SK-MEL-5 (cell line): ENCODE results near the gene DRC3. TPM values are rescaled to one million over a fixed set of nuclear protein-coding genes. Genes with fewer than 3 reads are reported as not detected.
"Not testable (repeated sequence)": the region's sequence is repeated elsewhere in the genome, so short reads cannot be mapped to it uniquely, and the experiment has no call there.

Experiments used
- DNase-seq: peaks from one replicate; pipeline ENCODE4 v3.0.0-alpha.2; 2016; ENCODE audit warnings: low read depth, low spot score
- in situ Hi-C: cut with HindIII; loops from 2 replicates; pipeline ENCODE4 v1.10.0; 2016; ENCODE audit warnings: low sequenced_read_pairs, high pct_unique_total_duplicates, low pct_unique_long_range_greater_than_20kb
- total RNA-seq: library from RNA; depleted of rRNA; stranded (reverse); fragments of >200 nt; shearing (Covaris generic); gene quantifications from 2 replicates; pipeline ENCODE4 v1.2.3, GENCODE V29; 2014

DRC3 gene
- total RNA-seq, 1 experiment from 2014 or later, result 1.1 TPM

DNA sequence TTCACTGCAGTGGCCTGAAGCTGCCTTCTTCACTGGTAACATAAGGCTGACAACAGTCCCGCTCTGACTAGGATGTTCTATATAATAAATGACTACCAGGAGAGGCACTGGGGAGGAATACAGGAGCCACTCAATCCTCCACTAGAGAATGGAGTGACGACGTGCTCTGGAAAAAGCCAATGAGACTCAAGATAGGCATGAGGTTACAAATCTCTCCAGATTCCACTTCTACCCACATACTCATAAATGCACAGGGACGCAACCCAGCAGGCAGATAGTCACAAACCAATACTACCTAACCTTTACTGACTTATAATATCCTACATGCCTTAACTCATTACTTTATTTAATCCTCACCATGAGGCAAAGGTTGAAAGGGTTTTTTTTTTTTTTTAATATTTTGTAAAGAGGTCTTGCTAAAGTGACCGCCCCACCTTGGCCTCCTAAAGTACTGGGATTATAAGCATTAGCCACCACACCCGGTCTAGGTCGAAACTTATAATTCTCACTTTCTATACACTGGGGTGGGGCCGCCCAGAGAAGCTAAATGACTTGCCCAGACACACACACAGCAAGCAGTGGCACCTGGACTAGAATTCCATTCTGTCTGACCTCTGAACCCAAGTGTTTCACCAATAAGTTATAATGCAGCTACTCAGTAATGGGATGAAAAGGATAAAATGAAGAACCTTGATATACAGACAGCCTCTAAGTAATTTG is 34.1 kb upstream of the DRC3 start:
- in situ Hi-C loops, result no loop called here
- no peak for DNase-seq

DNA sequence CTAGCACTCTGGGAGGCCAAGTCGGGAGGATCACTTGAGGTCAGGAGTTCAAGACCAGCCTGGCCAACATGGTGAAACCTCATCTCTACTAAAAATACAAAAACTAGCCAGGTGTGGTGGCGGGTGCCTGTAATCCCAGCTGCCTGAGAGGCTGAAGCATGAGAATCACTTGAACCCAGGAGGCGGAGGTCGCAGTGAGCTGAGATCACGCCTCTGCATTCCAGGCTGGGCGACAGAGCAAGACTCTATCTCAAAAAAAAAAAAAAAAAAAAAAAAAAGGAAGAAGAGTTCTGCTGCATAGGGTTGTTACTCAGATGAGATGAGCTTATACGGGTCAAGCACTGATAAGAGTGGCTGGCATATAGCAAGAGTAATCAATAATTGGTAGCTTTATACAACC is 32.7 kb upstream of the DRC3 start:
- DNase-seq, in situ Hi-C loops: not testable (repeated sequence)

DNA sequence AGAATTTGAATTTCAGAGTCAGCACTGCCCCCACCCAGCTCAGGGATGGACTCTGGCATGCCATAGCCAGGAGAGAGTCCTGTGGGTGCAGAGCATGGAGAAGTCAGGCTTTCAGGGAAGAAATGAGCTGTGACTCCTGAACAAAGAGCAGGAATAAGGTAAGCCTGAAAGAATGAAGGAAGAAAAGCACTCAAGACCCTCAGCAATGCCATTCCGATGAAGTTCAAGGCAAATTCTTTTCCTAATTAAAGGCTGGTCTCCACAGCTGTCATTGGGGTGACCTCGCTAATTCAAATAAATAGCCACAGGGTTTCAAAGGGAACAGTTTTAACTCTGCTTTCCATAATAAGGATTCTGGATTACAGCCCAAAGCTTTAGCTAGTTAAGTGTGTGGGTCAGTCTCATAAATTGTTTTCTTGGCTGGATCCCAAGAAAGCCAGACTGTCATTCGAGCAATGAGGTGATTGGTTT is 32.2 kb upstream of the DRC3 start:
- DNase-seq, result no peak
- in situ Hi-C loops, result no loop called here

DNA sequence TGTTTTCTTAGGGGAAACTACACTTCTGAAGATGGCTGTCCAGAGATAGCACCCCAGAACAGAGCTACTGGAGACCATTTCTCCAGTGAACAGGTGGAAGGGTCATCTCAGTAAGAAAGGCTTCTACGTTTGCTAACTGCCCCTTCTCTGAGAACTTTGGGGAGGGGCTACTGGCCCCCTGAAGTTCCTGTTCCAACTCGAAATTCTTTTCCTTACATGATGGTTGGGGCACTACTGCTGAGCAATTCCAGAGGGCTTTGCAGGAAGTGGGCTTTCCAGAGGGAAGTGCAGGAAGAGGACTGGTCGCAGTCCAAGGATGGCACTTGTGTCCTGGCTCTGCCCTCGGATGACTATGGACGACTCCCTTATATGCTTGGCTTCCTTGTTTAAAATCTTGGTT is 31.6 kb upstream of the DRC3 start:
- in situ Hi-C loops, result no loop called here
- no peak for DNase-seq

DNA sequence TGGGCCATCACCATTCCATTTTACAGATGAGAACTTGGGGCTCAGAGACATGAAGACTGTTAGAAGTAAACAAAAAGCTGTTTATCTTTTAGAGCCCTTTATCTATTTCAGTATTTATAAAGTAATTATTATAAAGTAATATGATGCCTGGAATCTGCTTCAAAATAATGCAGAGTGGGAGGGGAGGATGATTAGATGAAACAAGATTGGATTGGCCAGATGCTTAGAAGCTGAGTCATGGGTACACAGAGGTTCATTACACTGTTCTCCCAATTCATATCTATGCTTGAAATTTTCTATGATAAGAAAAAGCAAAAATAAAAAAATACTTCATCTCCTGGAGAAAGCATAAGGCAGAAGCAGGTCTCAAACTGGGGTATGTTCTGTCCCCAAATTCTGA is 29.8 kb upstream of the DRC3 start:
- no peak for DNase-seq
- in situ Hi-C loops, result no loop called here

DNA sequence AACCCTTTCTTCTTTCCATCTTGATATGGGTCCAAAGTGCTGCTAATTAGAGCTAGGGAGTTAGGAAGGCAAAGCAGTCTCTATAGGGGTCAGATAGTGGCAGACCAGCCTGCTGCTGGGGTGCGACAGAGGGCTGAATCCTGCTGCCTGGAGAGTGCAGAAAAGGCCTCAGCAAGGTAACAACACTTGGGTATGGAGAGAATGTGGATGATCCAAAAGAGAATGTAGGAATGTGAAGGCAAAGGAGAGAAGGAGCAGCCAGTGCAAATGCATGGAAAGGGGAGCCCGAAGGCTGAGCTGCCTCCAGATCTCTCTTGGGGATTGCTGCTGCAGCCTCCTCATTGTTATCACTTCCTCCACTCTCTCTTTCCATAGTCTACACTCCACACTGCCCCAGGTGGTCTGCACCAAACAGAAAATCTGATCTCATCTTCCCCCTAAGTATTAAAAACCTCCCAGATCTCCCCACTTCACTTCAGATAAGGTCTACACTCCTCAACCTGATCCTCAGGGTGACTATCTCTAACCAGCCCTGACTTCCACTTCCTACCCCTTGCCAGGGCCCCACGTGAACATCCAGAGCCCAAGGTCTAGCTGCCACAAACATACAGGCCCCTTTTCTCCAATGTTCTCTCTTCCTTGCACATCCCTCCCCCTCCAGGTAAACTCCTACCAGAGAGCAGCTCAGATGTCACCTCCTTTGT is 29.2 kb upstream of the DRC3 start:
- in situ Hi-C loops, result no loop called here
- DNase-seq, result no peak

DNA sequence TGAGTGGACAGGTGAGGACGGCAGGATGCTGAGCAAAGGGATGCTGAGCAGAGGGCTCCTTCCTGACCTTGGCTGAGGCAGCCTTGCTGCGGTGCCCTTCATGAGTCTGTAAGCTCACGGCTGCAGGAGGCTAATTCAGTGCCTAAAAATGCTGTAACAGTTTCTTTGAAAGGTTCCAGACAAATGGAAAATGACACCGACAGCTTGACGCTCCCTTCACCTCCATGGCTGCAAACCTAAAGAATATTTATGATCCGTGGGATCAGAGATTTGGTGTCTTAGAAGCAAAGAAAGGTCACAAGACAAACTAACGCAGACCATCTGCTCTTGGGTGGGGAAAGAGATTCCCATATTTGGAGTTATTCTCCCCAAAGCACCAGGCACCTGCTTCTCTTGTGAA is 28.4 kb upstream of the DRC3 start:
- in situ Hi-C loops, result no loop called here
- DNase-seq, result no peak

DNA sequence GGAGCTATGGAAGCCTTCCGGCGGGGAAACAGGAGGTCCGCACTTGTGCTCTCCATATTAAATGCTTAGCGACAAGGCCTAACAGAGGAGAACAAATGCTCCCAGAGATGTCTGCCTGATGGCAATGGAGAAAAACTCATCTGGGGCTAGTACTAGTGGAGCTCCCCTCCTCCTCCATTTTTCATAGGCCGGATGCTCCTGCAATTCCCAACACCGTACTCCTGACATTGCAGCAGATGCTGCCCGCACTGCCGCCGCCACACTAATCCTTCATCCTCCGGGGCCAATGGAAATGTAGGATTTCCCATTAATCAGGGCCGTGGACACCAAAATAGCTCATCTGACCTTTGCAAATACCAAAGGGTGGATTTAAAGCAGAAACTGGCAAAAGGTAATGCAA is 27.9 kb upstream of the DRC3 start:
- in situ Hi-C loops, result no loop called here
- DNase-seq, result no peak

DNA sequence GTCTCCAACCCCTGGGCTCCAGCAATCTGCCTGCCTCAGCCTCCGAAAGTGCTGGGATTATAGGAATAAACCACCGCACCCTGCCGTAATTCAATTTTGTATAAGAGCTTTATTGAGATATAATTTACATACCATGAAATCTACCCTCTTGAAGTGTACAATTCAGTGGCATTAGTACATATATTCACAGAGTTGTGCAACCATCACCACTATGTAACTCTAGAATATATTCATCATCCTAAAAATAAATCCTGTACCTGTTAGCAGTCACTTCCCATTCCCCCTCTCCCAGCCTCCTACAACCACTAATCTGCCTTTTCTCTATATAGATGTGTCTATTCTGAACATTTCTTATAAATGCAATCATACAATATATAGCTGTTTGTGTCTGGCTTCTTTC is 26.6 kb upstream of the DRC3 start:
- in situ Hi-C loops, result no loop called here
- no peak for DNase-seq

DNA sequence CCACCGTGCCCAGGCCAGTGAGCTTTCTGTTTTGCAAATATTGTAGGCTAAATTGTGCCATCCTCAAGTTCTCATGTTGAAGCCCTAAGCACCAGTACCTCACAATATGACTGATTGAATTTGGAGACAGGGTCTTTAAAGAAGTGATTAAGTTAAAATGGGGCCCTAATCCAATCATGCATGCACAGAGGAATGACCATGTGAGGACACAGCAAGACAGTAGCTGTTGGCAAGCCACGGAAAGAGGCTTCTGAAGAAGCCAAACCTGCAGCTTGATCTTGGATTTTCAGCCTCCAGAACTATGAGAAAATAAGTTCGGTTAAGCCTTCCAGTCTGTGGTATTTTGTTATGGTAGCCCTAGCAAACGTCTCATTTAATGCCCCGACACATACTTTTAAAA is 25.4 kb upstream of the DRC3 start:
- no peak for DNase-seq
- in situ Hi-C loops, result no loop called here

DNA sequence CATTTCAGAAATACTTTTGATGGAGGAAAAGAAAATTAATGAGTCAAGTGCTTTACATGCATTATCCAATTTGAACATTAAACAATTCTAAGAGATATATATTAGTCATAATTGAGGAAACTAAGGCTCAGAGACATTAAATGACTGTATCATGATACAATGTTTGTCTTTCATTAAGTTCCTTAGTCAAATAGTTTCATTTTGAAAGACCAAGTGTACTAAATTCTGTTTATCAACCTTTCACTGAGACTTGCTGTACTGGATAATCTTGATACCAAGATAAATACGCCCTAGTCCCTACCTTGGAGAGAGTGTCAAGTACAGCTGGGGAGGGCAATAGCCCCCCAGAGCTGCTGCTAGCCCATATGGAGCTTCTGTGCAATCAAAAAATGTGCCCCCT is 24.7 kb upstream of the DRC3 start:
- DNase-seq, result no peak
- in situ Hi-C loops, result no loop called here

DNA sequence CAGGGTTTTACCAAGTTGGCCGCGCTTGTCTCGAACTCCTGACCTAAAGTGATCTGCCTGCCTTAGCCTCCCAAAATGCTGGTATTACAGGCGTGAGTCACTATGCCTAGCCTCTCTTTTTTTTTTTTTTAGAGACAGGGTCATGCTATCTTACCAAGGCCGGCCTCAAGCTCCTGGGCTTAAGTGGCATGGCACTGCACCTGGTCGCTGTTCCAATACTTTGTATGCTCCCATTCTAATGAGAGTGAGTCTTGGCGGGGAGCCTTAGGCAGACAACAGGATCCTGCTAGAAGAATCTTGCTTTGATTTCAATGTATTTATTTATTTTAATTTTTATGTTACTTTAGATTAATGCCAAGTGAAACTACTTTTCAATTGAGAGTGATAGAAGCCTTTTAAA is 22.3 kb upstream of the DRC3 start:
- in situ Hi-C loops, result no loop called here
- no peak for DNase-seq

DNA sequence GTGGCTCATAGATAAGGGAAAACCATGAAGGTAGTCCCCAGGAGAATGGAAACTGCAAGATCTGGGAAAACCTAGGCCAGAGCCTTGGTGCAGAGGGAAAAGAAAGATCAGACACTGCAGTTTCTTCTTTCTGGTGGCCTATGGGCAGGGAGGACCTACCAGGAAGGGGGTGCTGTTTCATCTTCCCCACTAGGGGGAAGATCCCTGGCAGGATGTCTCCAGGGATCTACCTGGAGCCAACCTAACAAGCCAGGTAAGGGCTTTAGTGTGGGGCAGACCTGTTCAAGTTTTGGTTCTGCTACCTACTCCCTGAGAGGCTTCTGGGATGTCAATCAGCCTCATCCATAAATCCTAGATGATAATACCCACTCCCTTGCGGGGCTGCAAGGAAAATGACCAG is 21.9 kb upstream of the DRC3 start:
- in situ Hi-C loops, result no loop called here
- no peak for DNase-seq

DNA sequence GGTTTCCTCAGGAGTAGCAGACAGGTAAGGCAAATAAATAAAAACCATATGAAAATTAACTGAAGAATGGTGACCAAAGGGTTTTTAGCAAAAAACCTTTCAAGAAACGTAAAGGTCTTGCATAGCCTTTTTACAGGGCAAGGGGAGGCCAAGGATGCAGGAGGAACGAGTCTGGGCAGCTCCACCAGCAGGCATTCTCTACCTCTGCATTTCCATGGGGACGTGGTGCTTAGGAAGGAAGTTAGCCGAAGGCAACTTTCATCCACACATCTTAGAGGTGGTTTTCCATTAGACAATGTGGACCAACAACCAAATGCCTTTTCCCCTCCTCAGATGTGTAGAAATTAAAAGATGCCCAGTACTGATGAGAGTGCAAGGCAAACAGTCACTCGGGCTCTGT is 21.1 kb upstream of the DRC3 start:
- no peak for DNase-seq
- in situ Hi-C loops, result no loop called here

DNA sequence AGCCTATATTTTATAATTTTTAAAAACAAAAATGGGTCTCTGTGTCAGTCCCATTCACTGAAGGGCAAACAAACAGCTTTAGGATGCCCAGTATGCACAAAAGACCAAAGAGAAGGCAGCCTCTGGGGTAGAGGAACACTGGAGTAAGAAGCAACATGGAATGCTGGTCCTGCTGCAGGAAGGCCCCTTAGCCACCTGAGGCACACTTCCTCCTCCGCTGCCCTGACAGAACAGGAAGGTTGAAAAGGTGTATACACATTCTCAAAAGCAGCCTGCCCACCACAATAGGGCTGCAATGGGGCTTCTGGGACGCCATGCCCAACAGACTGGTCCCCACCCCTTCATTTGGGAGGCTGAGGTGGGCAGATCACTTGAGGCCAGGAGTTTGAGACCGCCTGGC is 20.0 kb upstream of the DRC3 start:
- no peak for DNase-seq
- in situ Hi-C loops, result no loop called here

DNA sequence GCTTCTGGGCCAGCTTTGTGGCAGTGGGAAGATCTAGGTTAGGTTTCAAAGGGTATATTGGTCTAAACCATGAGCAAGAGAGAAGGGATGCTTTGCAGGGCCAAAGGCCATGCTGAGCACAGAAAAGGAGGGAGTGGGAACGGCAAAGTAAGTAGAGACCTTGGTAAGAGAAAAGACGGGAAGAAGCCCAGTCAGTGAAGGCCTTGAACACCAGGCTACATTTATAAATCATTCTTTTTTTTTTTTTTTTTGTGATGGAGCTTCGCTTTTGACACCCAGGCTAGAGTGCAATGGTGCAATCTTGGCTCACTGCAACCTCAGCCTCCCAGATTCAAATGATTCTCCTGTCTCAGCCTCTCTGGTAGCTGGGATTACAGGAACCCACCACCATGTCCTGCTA is 18.6 kb upstream of the DRC3 start:
- no peak for DNase-seq

DNA sequence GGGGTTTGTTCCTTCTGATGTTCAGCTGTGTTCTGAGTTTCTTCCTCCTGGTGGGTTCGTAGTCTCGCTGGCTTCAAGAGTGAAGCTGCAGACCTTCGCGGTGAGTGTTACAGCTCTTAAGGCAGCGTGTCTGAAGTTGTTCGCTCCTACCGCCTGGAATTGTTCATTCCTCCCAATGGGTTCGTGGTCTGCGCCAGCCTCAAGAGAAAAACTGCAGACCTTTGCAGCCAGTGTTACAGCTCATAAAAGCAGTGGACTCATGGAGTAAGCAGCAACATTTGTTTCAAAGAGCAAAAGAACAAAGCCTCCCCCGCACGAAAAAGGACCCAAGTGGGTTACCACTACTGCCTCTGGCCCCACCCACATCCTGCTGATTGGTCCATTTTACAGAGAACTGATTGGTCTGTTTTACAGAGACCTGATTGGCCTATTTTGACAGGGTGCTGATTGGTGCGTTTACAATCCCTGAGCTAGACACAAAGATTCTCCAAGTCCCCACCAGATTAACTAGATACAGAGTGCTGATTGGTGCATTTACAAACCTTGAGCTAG is 16.8 kb upstream of the DRC3 start:
- DNase-seq, in situ Hi-C loops: not testable (repeated sequence)

More for the DNA sequence above, 18.6 kb upstream of the DRC3 start:
- in situ Hi-C loops, result no loop called here

DNA sequence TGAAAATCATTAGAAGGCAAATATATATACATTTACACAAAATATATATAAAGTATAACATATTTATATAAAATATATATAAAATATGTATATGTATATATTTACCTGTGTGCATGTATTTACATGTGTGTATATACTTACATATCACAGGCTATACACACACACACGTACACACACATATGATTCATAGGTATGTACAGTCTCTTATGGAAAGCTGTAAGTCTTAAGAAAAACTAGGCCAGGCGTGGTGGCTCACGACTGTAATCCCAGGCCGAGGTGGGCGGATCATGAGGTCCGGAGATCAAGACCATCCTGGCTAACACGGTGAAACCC is 15.1 kb upstream of the DRC3 start:
- in situ Hi-C loops, result no loop called here

DNA sequence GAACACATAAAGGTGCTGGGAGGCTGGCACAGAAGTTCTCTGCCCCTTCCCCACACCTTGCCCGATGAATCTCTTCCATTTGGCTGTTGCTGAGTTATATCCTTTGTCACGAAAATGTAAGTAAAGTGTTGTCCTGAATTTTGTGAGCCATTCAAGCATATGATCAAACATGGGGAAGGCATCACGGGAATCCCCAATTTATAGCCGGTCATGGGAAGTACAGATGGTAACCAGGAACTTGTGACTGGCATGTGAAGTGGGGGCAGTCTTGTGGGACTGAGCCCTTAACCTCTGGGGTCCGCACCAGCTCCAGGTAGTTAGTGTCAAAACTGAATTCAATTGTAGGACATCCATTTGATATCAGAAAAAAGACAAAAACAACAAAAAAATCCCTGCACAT is 13.7 kb upstream of the DRC3 start:
- no peak for DNase-seq
- in situ Hi-C loops, result no loop called here

More for the DNA sequence above, 15.1 kb upstream of the DRC3 start:
- DNase-seq, result no peak
